ENCODE results near the gene CCNA1. TPM values are rescaled to one million over a fixed set of nuclear protein-coding genes. Genes with fewer than 3 reads are reported as not detected.
A peak's percentile ranks its signal among the peaks of the same experiment; 100 is the strongest.

CCNA1 gene
- total RNA-seq, 1 experiment from 2014 or later = 0.97 TPM

DNA sequence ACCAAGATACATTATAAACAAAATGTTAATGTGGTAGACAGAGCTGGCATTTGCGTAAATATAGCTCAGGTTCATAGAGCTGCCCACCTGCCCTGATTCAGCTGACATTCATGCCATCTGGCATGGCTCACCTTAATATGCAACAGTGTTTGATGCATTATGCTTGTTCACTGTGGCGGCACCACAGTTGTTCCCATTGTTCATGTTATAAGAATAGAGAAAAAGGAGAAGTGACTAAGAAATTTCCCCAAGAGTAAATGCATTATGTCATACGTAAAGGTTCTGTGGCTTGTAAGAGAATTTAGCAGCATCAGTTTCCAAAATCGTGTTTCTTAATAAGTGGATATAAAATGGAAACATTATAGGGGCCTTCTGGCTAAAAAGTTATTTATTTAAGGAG is 4.5 kb downstream of the CCNA1 start:
- no peak for DNase-seq
- Histone ChIP-seq H3K27me3 (ENCODE audit: control insufficient read depth, insufficient read depth, low read length) (peaks cover 18% of the 10 kb centered on the region), H3K36me3 (replicated peaks; ENCODE audit: control insufficient read depth, insufficient read depth, low read length) (no peaks in the 10 kb centered on the region), H3K4me3 (ENCODE audit: insufficient read depth, low read depth, low read length) (no peak overlapping the region)

DNA sequence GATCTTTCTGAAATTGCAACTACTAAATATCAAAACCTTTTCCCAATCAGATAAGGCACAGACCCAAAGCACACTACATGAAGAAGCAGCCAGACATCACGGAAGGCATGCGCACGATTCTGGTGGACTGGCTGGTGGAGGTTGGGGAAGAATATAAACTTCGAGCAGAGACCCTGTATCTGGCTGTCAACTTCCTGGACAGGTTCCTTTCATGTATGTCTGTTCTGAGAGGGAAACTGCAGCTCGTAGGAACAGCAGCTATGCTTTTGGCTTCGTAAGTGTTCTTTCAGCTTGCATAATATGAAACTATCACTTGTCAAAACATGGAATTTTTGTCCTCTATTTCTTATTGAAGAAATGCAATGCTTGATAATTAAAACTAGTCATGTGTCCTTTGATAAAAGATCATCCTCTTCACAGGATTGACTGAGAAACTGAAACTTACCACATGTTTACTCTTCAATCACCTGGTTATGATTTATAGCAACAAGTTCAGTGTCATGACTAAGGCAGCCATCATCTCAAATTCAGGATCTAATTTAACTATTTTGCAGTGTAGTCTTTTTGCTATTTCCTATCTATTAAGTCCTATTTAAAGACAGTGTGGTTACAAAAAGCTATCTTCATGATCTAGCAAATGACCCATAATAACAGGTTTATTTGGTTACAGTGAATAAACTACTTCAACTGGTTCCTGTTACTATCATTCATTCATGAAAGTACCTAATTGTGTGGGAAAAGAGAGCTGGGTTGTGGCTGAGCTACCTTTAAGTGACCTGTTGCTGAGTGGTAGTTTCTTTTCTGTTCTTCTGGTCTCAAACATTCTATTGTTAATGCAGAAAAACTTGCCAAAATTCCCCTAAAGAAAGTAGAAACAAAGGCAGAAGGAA is 6.5 kb downstream of the CCNA1 start:
- Histone ChIP-seq H3K36me3 (replicated peaks; ENCODE audit: control insufficient read depth, insufficient read depth, low read length) (no peaks in the 10 kb centered on the region), H3K27me3 (ENCODE audit: control insufficient read depth, insufficient read depth, low read length) (peaks cover 4% of the 10 kb centered on the region), H3K4me3 (ENCODE audit: insufficient read depth, low read depth, low read length) (no peak overlapping the region)
- no peak for DNase-seq

DNA sequence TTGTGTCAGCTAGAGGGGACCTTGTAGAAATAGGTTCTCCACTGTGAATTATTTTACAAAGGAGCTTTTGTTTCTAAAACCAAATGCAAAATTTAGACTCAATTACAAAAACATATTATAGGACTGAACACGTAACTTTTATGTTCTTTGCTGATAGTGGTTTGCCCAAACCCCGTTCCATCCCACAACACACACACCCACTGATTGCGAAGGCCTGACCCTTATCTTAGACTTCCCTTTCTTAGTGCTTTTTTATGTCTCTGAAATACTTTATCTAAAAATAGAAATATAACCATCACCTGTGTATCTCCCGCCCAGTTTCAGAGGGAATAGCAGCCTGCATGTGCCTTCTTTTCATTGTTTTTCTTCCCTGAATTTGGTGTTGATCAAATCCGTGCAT is 13.0 kb downstream of the CCNA1 start:
- Histone ChIP-seq H3K4me3 (ENCODE audit: insufficient read depth, low read depth, low read length) (no peak overlapping the region), H3K36me3 (replicated peaks; ENCODE audit: control insufficient read depth, insufficient read depth, low read length) (no peaks in the 10 kb centered on the region), H3K27me3 (ENCODE audit: control insufficient read depth, insufficient read depth, low read length) (no peaks in the 10 kb centered on the region)
- no peak for DNase-seq

DNA sequence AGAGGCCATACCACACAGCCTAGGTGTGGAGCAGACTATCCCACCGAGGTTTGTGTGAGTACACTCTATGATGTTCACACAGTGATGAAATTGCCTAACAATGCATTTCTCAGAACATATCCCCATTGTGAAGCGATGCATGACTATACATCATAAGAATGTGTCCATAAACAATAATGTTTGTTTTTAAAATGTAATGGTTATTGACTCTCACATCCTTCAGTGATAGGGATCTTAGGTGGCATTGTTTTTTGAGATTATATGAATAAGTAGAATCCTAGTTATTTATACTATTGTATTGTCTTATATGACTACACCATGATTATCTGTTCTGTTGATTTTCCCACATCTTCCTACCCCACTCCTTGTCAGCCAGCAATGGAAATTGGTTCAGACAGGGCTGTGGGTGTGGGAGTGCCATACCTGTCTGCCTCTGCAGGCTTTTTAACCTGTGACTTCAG is 13.6 kb downstream of the CCNA1 start:
- no peaks in the 10 kb centered on the region for H3K27me3 ChIP-seq (ENCODE audit: control insufficient read depth, insufficient read depth, low read length)
- no peaks in the 10 kb centered on the region for H3K36me3 ChIP-seq (replicated peaks; ENCODE audit: control insufficient read depth, insufficient read depth, low read length)
- no peak for DNase-seq
- H3K4me3 ChIP-seq (ENCODE audit: insufficient read depth, low read depth, low read length) = no peak overlapping the region

DNA sequence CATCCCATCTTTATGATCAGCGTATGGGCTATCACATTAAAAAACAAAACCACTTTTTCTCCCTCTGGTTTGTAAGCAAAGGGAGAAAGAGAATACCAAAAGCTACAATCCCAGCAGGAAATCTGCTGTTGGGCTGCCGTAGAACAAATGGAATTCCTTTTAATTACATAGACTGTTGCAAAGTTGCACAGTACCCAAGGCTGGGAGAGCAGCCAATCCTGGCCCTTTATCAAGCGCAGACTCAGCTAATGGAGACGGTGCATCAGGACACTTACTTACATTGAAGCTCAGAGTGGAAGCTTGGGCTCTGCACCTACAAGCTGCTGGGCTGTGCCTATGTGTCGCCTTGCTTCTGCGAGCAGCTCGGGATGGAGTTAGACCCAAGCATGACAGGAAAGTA is 15.2 kb downstream of the CCNA1 start:
- no peaks in the 10 kb centered on the region for H3K36me3 ChIP-seq (replicated peaks; ENCODE audit: control insufficient read depth, insufficient read depth, low read length)
- H3K27me3 ChIP-seq (ENCODE audit: control insufficient read depth, insufficient read depth, low read length) = no peaks in the 10 kb centered on the region
- no peak overlapping the region for H3K4me3 ChIP-seq (ENCODE audit: insufficient read depth, low read depth, low read length)
- no peak for DNase-seq

DNA sequence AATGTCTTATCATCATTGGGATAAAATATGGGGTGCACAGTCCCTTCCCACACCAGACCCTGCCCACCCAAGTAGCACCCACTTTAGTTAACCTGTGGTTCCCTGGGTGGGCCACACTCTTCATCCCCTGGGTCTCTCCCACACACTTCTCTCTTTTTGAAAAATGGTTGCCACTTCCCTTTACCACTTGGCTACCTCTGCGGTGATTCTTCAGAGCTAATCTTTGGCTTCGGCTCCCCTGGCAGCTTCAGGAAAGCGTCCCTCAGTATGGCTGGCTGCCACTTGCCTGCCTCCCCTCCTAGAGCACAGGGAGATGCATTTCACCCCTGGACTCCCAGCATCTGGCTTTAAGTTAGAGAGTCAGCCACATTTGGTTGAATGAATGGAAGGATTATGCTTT is 18.2 kb downstream of the CCNA1 start:
- no peaks in the 10 kb centered on the region for H3K27me3 ChIP-seq (ENCODE audit: control insufficient read depth, insufficient read depth, low read length)
- no peak for DNase-seq

DNA sequence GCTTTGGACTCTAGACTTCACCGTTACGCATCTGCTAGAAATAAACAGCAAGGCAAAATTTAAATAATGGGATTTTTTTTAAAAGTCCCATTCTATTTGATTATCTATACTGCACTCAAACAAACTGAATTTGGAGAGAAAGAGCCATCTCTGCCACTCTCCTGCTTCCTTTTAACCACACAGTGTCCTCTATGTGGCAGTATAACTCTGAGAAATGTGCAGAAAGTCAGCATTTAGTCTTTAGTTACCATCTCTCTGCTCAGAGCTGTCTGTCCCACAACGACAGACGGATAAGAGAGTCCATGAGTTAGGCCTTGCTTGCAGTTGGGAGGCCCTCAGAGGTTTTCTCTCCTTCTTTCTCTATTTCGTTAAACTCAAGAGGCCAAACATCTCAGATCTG is 21.2 kb downstream of the CCNA1 start:
- H3K4me3 ChIP-seq (ENCODE audit: insufficient read depth, low read depth, low read length) = no peak overlapping the region
- peak; percentile 20 for DNase-seq
- H3K36me3 ChIP-seq (replicated peaks; ENCODE audit: control insufficient read depth, insufficient read depth, low read length) = no peaks in the 10 kb centered on the region
- no peaks in the 10 kb centered on the region for H3K27me3 ChIP-seq (ENCODE audit: control insufficient read depth, insufficient read depth, low read length)

More for the DNA sequence above, 18.2 kb downstream of the CCNA1 start:
- no peaks in the 10 kb centered on the region for H3K36me3 ChIP-seq (replicated peaks; ENCODE audit: control insufficient read depth, insufficient read depth, low read length)
- H3K4me3 ChIP-seq (ENCODE audit: insufficient read depth, low read depth, low read length) = no peak overlapping the region

DNA sequence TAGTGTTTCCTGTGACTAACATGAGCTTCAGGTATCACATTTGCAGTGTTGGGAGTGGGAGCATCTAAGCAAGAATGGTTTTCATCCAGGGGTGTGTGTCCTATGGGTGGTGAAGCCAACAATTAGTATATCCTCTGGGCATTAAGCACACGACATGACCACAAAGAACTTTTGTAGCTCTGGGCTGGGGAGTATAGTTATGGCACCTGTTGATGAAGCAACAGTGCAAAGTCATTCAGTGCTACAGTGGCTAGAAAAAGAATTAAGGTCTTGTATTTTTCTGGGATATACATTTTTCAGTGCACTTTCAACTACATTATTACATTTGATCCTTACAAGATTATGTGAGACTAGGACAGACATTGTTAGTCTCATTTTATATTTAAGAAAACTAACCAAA is 21.8 kb downstream of the CCNA1 start:
- Histone ChIP-seq H3K27me3 (ENCODE audit: control insufficient read depth, insufficient read depth, low read length) (no peaks in the 10 kb centered on the region), H3K4me3 (ENCODE audit: insufficient read depth, low read depth, low read length) (no peak overlapping the region), H3K36me3 (replicated peaks; ENCODE audit: control insufficient read depth, insufficient read depth, low read length) (no peaks in the 10 kb centered on the region)

DNA sequence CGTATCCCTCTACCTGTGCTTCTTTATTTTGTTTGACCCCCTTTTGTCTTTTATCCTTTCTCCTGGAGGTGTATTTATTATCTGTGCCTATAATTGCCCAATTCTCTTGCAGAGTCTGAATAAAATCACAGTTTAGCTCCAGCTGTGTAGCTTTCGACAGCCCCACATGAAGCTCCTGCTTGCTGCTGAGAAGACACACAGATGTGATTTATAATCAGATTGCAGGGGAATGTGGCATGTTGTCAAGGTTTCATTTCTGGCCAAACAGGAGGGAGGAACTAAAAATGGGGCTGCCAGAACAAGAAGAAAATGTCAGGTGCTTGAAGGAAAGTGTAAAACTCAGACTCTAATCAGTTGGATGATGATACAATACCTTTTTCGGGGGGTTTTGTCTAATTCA is 22.7 kb downstream of the CCNA1 start:
- no peaks in the 10 kb centered on the region for H3K27me3 ChIP-seq (ENCODE audit: control insufficient read depth, insufficient read depth, low read length)
- no peak for DNase-seq
- no peaks in the 10 kb centered on the region for H3K36me3 ChIP-seq (replicated peaks; ENCODE audit: control insufficient read depth, insufficient read depth, low read length)
- no peak overlapping the region for H3K4me3 ChIP-seq (ENCODE audit: insufficient read depth, low read depth, low read length)

More for the DNA sequence above, 21.8 kb downstream of the CCNA1 start:
- no peak for DNase-seq

DNA sequence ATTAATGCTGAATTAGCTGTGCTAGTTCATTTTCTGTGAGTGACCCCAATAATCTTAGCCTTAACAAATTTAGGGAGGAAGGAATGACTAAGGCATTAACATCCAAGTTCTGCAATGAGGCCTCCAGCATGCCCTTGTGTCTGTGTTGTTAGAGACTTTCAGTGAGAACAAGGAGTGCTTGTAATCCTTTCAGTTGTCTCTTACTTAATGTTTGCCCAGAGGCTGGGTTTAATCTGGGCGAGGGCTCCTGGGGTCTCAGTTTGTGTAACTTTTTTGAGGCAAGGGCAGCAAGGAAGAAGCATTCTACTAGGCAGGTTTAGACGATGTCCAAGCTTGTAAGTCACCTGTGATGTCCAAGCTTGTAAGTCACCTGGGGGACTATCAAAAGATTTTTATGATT is 24.3 kb downstream of the CCNA1 start:
- Histone ChIP-seq H3K4me3 (ENCODE audit: insufficient read depth, low read depth, low read length) (no peak overlapping the region), H3K36me3 (replicated peaks; ENCODE audit: control insufficient read depth, insufficient read depth, low read length) (no peaks in the 10 kb centered on the region)

DNA sequence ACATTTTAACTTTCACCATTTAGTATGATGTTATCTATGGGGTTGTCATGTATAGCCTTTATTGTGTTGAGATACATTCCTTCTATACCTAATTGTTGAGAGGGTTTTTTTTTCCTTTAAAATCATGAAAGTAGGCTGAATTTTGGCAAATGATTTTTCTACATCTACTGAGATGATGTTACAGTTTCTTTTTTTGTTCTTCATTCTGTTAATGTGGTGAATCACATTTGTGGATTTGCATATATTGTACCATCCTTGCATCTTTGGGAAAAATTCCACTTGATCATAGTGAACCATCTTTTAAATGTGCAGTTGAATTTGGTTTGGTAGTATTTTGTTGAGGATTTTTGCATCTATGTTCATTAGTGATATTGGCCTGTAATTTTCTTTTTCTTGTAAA is 29.2 kb downstream of the CCNA1 start:
- DNase-seq = no peak
- H3K4me3 ChIP-seq (ENCODE audit: insufficient read depth, low read depth, low read length) = no peak overlapping the region
- H3K27me3 ChIP-seq (ENCODE audit: control insufficient read depth, insufficient read depth, low read length) = no peaks in the 10 kb centered on the region

More for the DNA sequence above, 24.3 kb downstream of the CCNA1 start:
- no peaks in the 10 kb centered on the region for H3K27me3 ChIP-seq (ENCODE audit: control insufficient read depth, insufficient read depth, low read length)
- no peak for DNase-seq

DNA sequence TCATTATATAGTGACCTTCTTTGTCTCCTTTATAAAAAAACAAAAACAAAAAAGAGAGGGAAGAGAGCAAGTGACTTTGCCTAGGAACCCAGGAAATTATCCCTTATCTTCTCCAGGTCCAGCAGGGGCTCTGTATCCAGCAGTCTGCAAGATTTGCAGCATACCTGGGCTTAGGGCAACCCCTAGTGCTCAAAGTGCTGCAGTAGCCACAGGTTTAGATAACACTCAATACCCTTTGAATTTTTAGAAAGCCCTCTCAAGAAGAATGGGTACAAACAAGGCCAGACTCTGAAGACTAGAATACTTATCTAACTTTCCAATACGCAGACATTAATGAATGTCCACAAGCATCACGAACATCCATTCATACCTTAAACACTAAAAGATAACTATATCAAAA is 43.2 kb downstream of the CCNA1 start:
- peak; percentile 25 for DNase-seq
- no peak overlapping the region for H3K4me3 ChIP-seq (ENCODE audit: insufficient read depth, low read depth, low read length)
- no peaks in the 10 kb centered on the region for H3K27me3 ChIP-seq (ENCODE audit: control insufficient read depth, insufficient read depth, low read length)
- no peaks in the 10 kb centered on the region for H3K36me3 ChIP-seq (replicated peaks; ENCODE audit: control insufficient read depth, insufficient read depth, low read length)

More for the DNA sequence above, 29.2 kb downstream of the CCNA1 start:
- H3K36me3 ChIP-seq (replicated peaks; ENCODE audit: control insufficient read depth, insufficient read depth, low read length) = no peaks in the 10 kb centered on the region

DNA sequence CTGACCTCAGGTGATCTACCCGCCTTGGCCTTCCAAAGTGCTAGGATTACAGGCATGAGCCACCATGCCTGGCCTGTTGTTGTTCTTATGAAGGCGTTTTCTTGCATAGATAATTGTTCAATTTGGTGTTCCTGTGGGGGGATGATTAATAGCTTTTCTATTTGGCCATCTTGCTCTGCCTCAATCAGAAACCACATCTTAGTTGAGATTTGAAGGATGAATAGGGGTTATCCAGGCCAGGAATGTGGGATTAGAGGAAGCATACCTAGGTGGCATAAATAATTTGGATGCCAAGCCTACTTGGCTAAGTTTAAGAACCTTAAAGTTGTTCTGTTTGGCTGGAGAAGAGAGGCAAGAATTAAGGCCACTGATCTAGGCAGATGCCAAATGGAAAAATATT is 44.4 kb downstream of the CCNA1 start:
- H3K36me3 ChIP-seq (replicated peaks; ENCODE audit: control insufficient read depth, insufficient read depth, low read length) = no peaks in the 10 kb centered on the region
- no peaks in the 10 kb centered on the region for H3K27me3 ChIP-seq (ENCODE audit: control insufficient read depth, insufficient read depth, low read length)
- H3K4me3 ChIP-seq (ENCODE audit: insufficient read depth, low read depth, low read length) = no peak overlapping the region
- no peak for DNase-seq

DNA sequence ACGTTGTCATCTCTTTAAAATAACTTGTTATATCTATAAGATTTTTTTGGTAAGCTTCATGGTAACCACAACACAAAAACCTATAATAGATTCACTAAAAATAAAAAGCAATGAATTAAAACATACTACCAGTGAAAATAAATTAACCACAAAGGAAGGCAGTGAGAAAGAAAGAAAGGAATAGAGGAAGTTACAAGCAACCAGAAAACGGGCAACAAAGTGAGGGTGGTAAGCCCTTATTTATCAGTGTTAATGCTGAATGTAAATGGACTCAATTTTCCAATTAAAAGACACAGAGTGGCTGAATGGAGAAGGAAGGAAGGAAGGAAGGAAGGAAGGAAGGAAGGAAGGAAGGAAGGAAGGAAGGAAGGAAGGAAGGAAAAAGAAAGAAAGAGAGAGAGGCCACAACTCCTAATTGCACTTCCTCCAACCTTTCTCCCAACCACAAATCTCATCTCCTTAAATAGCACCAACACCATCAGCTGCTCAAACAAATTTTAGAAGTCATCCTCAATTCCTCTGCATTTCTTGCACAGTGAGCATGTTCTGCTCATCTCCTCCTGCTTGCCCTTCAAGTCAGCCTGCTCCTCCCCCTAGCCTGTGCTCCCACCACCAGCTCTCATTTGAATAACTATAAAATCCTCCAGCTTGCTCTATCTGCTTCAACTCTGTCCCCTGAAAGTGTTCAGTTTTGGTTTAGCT is 48.6 kb downstream of the CCNA1 start:
- Histone ChIP-seq H3K4me3 (ENCODE audit: insufficient read depth, low read depth, low read length) (no peak overlapping the region), H3K36me3 (replicated peaks; ENCODE audit: control insufficient read depth, insufficient read depth, low read length) (no peaks in the 10 kb centered on the region), H3K27me3 (ENCODE audit: control insufficient read depth, insufficient read depth, low read length) (no peaks in the 10 kb centered on the region)
- no peak for DNase-seq

DNA sequence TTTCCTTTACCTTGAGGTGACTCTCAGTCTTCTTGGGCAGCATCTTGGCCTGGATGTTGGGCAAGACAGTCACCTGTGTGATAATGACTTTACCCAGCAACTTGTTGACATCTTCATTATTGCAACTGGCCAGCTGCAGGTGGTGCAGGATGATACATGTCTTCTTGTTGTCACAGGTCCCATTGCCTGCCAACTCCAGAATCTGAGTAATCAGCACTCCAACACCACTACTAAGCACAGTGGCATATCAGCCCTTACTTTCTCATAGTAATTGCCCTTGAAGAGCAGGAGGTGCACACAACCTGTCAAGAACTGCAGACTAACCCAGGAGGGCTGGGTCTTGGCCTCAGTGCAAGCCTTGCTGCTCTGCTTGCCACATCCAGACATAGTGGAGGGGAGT is 57.8 kb downstream of the CCNA1 start:
- no peak for DNase-seq
- Histone ChIP-seq H3K4me3 (ENCODE audit: insufficient read depth, low read depth, low read length) (no peak overlapping the region), H3K36me3 (replicated peaks; ENCODE audit: control insufficient read depth, insufficient read depth, low read length) (no peaks in the 10 kb centered on the region), H3K27me3 (ENCODE audit: control insufficient read depth, insufficient read depth, low read length) (no peaks in the 10 kb centered on the region)
